GM23248 (cell line): ENCODE data around the gene CHST10. TPM values are rescaled to one million over a fixed set of nuclear protein-coding genes. Genes with fewer than 3 reads are reported as not detected.

ENCODE experiments used
- DNase-seq: peaks from one replicate; pipeline ENCODE4 v3.0.0-alpha.2; 2015
- H2AFZ ChIP-seq: fragments of 200-600 bp; sonication (generic); 2 replicates; pipeline ENCODE4 v1.6.1; 2016; ENCODE audit warnings: antibody characterized with exemption
- H3F3A ChIP-seq: fragments of 200-600 bp; sonication (generic); 2 replicates; pipeline ENCODE4 v1.6.1; 2016; ENCODE audit warnings: mild to moderate bottlenecking, antibody characterized with exemption, mixed run types; ENCODE audit not compliant: insufficient read depth
- H3K27ac ChIP-seq: fragments of 200-600 bp; sonication (generic); 2 replicates; pipeline ENCODE4 v1.5.1; 2016; ENCODE audit warnings: mild to moderate bottlenecking
- H3K27me3 ChIP-seq: fragments of 200-600 bp; sonication (generic); replicated peaks from 2 replicates; pipeline ENCODE4 v1.6.1; 2016; ENCODE audit warnings: mild to moderate bottlenecking; ENCODE audit not compliant: insufficient read depth
- H3K36me3 ChIP-seq: fragments of 200-600 bp; sonication (generic); 2 replicates; pipeline ENCODE4 v1.6.1; 2016; ENCODE audit warnings: low read depth, mild to moderate bottlenecking
- H3K4me1 ChIP-seq: fragments of 200-600 bp; sonication (generic); 2 replicates; pipeline ENCODE4 v1.6.1; 2016; ENCODE audit warnings: mild to moderate bottlenecking; ENCODE audit not compliant: insufficient read depth
- H3K4me2 ChIP-seq: fragments of 200-600 bp; sonication (generic); one replicate; pipeline ENCODE4 v1.6.1; 2016; ENCODE audit warnings: mild to moderate bottlenecking; ENCODE audit not compliant: unreplicated experiment
- H3K4me3 ChIP-seq: fragments of 200-600 bp; sonication (generic); 2 replicates; pipeline ENCODE4 v1.5.1; 2016; ENCODE audit warnings: mild to moderate bottlenecking
- H3K79me2 ChIP-seq: fragments of 200-600 bp; sonication (generic); 2 replicates; pipeline ENCODE4 v1.6.1; 2016; ENCODE audit warnings: mild to moderate bottlenecking; ENCODE audit not compliant: insufficient read depth
- H3K9ac ChIP-seq: fragments of 200-600 bp; sonication (generic); 2 replicates; pipeline ENCODE4 v1.6.1; 2016; ENCODE audit warnings: mild to moderate bottlenecking
- H3K9me2 ChIP-seq: fragments of 200-600 bp; sonication (generic); 2 replicates; pipeline ENCODE4 v1.6.1; 2016; ENCODE audit warnings: mixed run types, mild to moderate bottlenecking, moderate library complexity; ENCODE audit not compliant: insufficient read depth
- H3K9me3 ChIP-seq: fragments of 200-600 bp; sonication (generic); one replicate; pipeline ENCODE4 v1.6.1; 2017; ENCODE audit warnings: low read depth
- H4K20me1 ChIP-seq: fragments of 200-600 bp; sonication (generic); 2 replicates; pipeline ENCODE4 v1.6.0; 2016; ENCODE audit not compliant: insufficient read depth
- EZH2 ChIP-seq: fragments of 200-600 bp; sonication (generic); IDR thresholded peaks from 2 replicates; pipeline ENCODE4 v1.6.1; 2018; ENCODE audit warnings: antibody characterized with exemption, mild to moderate bottlenecking; ENCODE audit not compliant: insufficient read depth, poor library complexity, severe bottlenecking
- EZH2phosphoT487 ChIP-seq: fragments of 200-600 bp; sonication (generic); IDR thresholded peaks from 2 replicates; pipeline ENCODE4 v1.6.1; 2018; ENCODE audit warnings: antibody characterized with exemption, moderate library complexity, mild to moderate bottlenecking, low read depth; ENCODE audit not compliant: insufficient read depth
- WGBS, 2 experiments: methylation state at CpG; one replicate each; pipeline ENCODE4 v1.1.6; 2015 to 2017; ENCODE audit warnings: low lambda C conversion rate in 2 of 2, low coverage in 1 of 2; ENCODE audit errors: missing lambda C conversion rate in 2 of 2; 5-methylcytosine and 5-hydroxymethylcytosine counted together
- in situ Hi-C: fragments of 300-500 bp; cut with MboI; formaldehyde crosslinking; loops from 2 replicates; pipeline ENCODE4 v1.15.0; 2020
- polyA plus RNA-seq: library from polyadenylated mRNA; unstranded; fragments of >200 nt; fragmentation: Nextera tagmentation; extraction: Ambion mirVana; gene quantifications from 2 replicates; pipeline ENCODE4 v1.2.1, GENCODE V29; 2016
- total RNA-seq: library from RNA; depleted of rRNA; stranded (reverse); fragments of >200 nt; shearing (Covaris generic); gene quantifications from 2 replicates; pipeline ENCODE4 v1.2.3, GENCODE V29; 2014

CHST10 gene
- total and polyA plus RNA-seq, 2 experiments from 2014 or later = 4.7 to 6.2 TPM

DNA sequence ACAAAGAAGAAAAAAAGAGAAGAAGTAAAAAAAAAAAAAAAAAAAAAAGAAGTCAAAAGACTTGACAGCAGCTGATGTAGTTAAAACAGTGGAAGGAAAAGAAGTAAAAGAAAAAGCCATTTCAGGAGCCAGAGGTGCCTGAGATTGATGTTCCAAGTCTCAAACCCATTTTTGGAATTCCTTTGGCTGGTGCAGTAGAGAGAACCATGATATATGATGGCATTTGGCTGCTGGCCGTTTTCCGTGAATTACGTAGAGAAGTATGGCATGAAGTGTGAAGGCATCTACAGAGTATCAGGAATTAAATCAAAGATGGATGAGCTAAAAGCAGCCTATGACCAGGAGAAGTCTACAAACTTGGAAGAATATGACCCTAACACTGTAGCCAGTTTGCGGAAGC, 7.6 kb upstream of the CHST10 start:
- H3K36me3 ChIP-seq = no peaks in the 10 kb centered on the region
- DNase-seq = no peak
- H3K79me2 ChIP-seq = no peaks in the 10 kb centered on the region
- H3K9me3 ChIP-seq = no peaks in the 10 kb centered on the region
- H3K4me3 ChIP-seq = no peak overlapping the region
- peaks cover 7% of the 10 kb centered on the region; the same call in 1 of the 2 replicates for H3K27me3 ChIP-seq
- no peak overlapping the region for H3K4me2 ChIP-seq
- WGBS, 2 experiments = 44 to 56% methylated on average over 4 of the region's 4 CpGs
- no peaks in the 10 kb centered on the region for H3K4me1 ChIP-seq
- no peaks in the 10 kb centered on the region for H3F3A ChIP-seq
- TF ChIP-seq EZH2 (no peak), EZH2phosphoT487 (no peak)
- H4K20me1 ChIP-seq = no peaks in the 10 kb centered on the region
- H3K9ac ChIP-seq = no peak overlapping the region
- no peak overlapping the region for H3K27ac ChIP-seq
- H3K9me2 ChIP-seq = no peaks in the 10 kb centered on the region
- no peak overlapping the region for H2AFZ ChIP-seq
- in situ Hi-C loops = no loop called here

- no peaks in the 10 kb centered on the region for H3K9me2 ChIP-seq
- no peak for DNase-seq
- WGBS, 2 experiments = 72 to 78% methylated on average over 4 of the region's 4 CpGs
- H3K27me3 ChIP-seq = peaks cover 7% of the 10 kb centered on the region; the same call in 1 of the 2 replicates
- H2AFZ ChIP-seq = no peak overlapping the region
- H3K9me3 ChIP-seq = no peaks in the 10 kb centered on the region
- H4K20me1 ChIP-seq = no peaks in the 10 kb centered on the region
- no peaks in the 10 kb centered on the region for H3F3A ChIP-seq
- H3K4me1 ChIP-seq = no peaks in the 10 kb centered on the region
- no peak overlapping the region for H3K4me3 ChIP-seq
- no peaks in the 10 kb centered on the region for H3K79me2 ChIP-seq
- H3K4me2 ChIP-seq = no peak overlapping the region
- H3K9ac ChIP-seq = no peak overlapping the region
- H3K36me3 ChIP-seq = no peaks in the 10 kb centered on the region
- in situ Hi-C loops = no loop called here
- TF ChIP-seq EZH2phosphoT487 (no peak), EZH2 (no peak)
- no peak overlapping the region for H3K27ac ChIP-seq
Observed at GRCh38 chr2:100424277-100424875, 6.9 kb upstream of the CHST10 start.

- TF ChIP-seq EZH2phosphoT487 (no peak), EZH2 (no peak)
Observed at GRCh38 chr2:100423631-100424030, 6.2 kb upstream of the CHST10 start.

DNA sequence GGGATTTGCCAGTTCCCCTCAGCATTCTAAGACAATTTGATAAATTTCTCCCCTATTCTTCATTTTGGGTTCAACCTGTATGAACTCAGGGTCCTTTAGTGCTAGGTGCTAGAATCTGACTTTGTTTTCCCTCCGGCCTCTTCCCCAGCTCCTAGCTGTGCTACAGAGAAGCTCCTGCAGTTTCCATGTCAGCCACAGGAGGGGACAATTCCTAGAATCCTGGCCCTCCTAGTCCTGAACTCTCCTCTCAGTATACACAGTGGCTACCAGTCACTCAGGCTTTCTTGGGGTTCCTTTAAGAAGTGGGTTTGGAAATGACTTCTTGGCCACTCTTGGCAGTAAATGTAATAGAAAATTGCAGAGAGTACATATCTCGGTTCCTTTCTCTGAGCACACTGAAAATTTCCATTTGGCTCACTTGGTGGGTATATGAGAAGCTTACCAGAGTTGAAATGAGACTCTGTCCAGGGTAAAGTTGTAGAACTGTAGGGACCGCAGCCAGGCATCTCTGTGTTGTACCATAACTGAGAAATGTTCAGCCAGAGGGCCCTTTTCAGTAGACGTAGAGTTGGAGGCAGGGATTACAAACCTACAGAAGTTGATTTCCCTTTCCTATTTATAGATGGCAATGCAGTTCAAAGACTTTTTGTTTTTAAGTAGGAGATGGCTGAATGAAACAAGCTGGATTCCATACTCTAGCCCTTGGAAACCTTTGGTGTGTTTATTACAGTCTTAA, 5.0 kb upstream of the CHST10 start:
- Histone ChIP-seq H3K9me3 (no peaks in the 10 kb centered on the region), H3K9me2 (no peaks in the 10 kb centered on the region), H3K9ac (no peak overlapping the region), H3F3A (0 out of 2 replicates have a peak, but pooled peaks cover 6% of the 10 kb centered on the region), H3K27ac (no peak overlapping the region), H3K4me3 (no peak overlapping the region), H2AFZ (no peak overlapping the region), H4K20me1 (no peaks in the 10 kb centered on the region), H3K27me3 (no peaks in the 10 kb centered on the region; the same call in 1 of the 2 replicates), H3K4me1 (no peaks in the 10 kb centered on the region), H3K79me2 (no peaks in the 10 kb centered on the region), H3K4me2 (no peak overlapping the region), H3K36me3 (no peaks in the 10 kb centered on the region)
- in situ Hi-C loops = no loop called here
- no peak for TF ChIP-seq EZH2phosphoT487
- TF ChIP-seq EZH2 = no peak
- WGBS, 2 experiments = 72 to 79% methylated on average over 4 of the region's 4 CpGs
- DNase-seq = peak; percentile 59

More at GRCh38 chr2:100423631-100424030, 6.2 kb upstream of the CHST10 start:
- Histone ChIP-seq H3K9me3 (no peaks in the 10 kb centered on the region), H3F3A (no peaks in the 10 kb centered on the region), H3K4me3 (no peak overlapping the region), H3K4me2 (no peak overlapping the region), H3K79me2 (no peaks in the 10 kb centered on the region), H3K4me1 (no peaks in the 10 kb centered on the region), H3K9ac (no peak overlapping the region), H2AFZ (no peak overlapping the region), H3K27ac (no peak overlapping the region), H3K9me2 (no peaks in the 10 kb centered on the region), H3K27me3 (peaks cover 4% of the 10 kb centered on the region; the same call in 1 of the 2 replicates), H3K36me3 (no peaks in the 10 kb centered on the region), H4K20me1 (no peaks in the 10 kb centered on the region)
- no peak for DNase-seq
- in situ Hi-C loops = no loop called here
- WGBS, 2 experiments = 31 to 56% methylated on average over 1 of the region's 1 CpG
